Sigmoid colon (tissue), 7 donors: ENCODE data around the gene DTYMK. TPM values are rescaled to one million over a fixed set of nuclear protein-coding genes. Genes with fewer than 3 reads are reported as not detected.

Source experiments
- DNase-seq: peaks from one replicate; pipeline ENCODE4 v3.0.0-alpha.2; 2019
- H3K27ac ChIP-seq, 4 donors: fragments of 200-600 bp; sonication (generic); one replicate each; pipeline ENCODE4 v1.5.1; 2016 to 2019; ENCODE audit warnings: mild to moderate bottlenecking in 1 of 4
- H3K27me3 ChIP-seq, 3 donors: fragments of 200-600 bp; sonication (generic); one replicate each; pipeline ENCODE4 v1.5.1; 2019; ENCODE audit warnings: mild to moderate bottlenecking in 1 of 3
- H3K36me3 ChIP-seq, 4 donors: fragments of 200-600 bp; sonication (generic); one replicate each; pipeline ENCODE4 v1.5.1; 2016 to 2019
- H3K4me1 ChIP-seq, 4 donors: fragments of 200-600 bp; sonication (generic); one replicate each; pipeline ENCODE4 v1.5.1; 2017 to 2019
- H3K4me3 ChIP-seq, 4 donors: fragments of 200-600 bp; sonication (generic); one replicate each; pipeline ENCODE4 v1.5.1; 2017 to 2019; ENCODE audit warnings: mild to moderate bottlenecking in 2 of 4, moderate library complexity in 1 of 4
- H3K9me3 ChIP-seq, 4 donors: fragments of 200-600 bp in 3 of 4; sonication (generic) in 3 of 4; one replicate each; pipeline versions ENCODE4 v1.5.1 to v1.6.1; 2013 to 2019
- CTCF ChIP-seq, 4 experiments: fragments of 450-650 bp in 3 of 4; fragments of 200-600 bp in 1 of 4; IDR thresholded peaks; one replicate each; pipeline ENCODE4 v1.5.1; 2016 to 2019; ENCODE audit warnings: antibody characterized with exemption in 4 of 4, mild to moderate bottlenecking in 3 of 4, moderate library complexity in 2 of 4
- EP300 ChIP-seq, 4 donors: sonication (generic); formaldehyde crosslinking; IDR thresholded peaks; one replicate each; pipeline ENCODE4 v1.6.1; 2017; ENCODE audit warnings: antibody characterized with exemption in 4 of 4
- POLR2A ChIP-seq, 2 donors: fragments of 450-650 bp; IDR thresholded peaks; one replicate each; pipeline ENCODE4 v1.6.1; 2016; ENCODE audit warnings: antibody characterized with exemption in 2 of 2, mild to moderate bottlenecking in 2 of 2, moderate library complexity in 2 of 2
- POLR2AphosphoS5 ChIP-seq, 4 donors: sonication (generic); formaldehyde crosslinking; IDR thresholded peaks; one replicate each; pipeline ENCODE4 v1.6.1; 2017; ENCODE audit warnings: antibody characterized with exemption in 4 of 4
- WGBS, 2 donors: extraction: QIAGEN DNeasy Blood & Tissue Kit; methylation state at CpG; one replicate each; pipeline ENCODE4 v1.1.7; 2013; 5-methylcytosine and 5-hydroxymethylcytosine counted together
- intact Hi-C: fragments of 100-400 bp; cut with DNase I; formaldehyde crosslinking; loops from one replicate; pipeline ENCODE4 v1.15.1; 2023
- polyA plus RNA-seq, 3 donors: library from polyadenylated mRNA; stranded (reverse); fragments of 200-250 nt; gene quantifications; one replicate each; pipeline ENCODE4 v1.2.3, GENCODE V29; 2013
- total RNA-seq, 4 donors: library from RNA; depleted of rRNA; stranded (reverse); fragments of >200 nt; gene quantifications; one replicate each; pipeline ENCODE4 v1.1.0, GENCODE V29; 2016
- donor health status: healthy with polysubstance abuse.
- donor health status: Bipolar disorder and iron deficiency.
- donor health status: healthy.

DTYMK gene
- total and polyA plus RNA-seq, 7 donors: 7.4 to 53.0 (median 13.8) TPM

GRCh38 chr2:241660593-241661213 is 25.9 kb downstream of the DTYMK start:
- TF ChIP-seq POLR2A (IDR thresholded peaks at IDR 0.05): no peak
- Histone ChIP-seq H3K4me1 (peaks cover 0 to 5% (median 0%) of the 10 kb centered on the region in 4 donors), H3K27ac (no peak overlapping the region), H3K9me3 (no peaks in the 10 kb centered on the region), H3K36me3 (peaks cover 0 to 69% (median 30%) of the 10 kb centered on the region in 4 donors), H3K4me3 (no peak overlapping the region), H3K27me3 (no peaks in the 10 kb centered on the region)
- DNase-seq: no peak
- 95 to 96% methylated on average over 14 of the region's 14 CpGs for WGBS, 2 donors
- intact Hi-C loops: no loop called here

GRCh38 chr2:241659150-241659739 is 27.4 kb downstream of the DTYMK start:
- Histone ChIP-seq H3K9me3 (no peaks in the 10 kb centered on the region), H3K27ac (peak overlapping the region in 3 of 4 donors; percentile 35 to 41 (median 39)), H3K27me3 (no peaks in the 10 kb centered on the region), H3K36me3 (peaks cover 11 to 83% (median 43%) of the 10 kb centered on the region in 4 donors), H3K4me1 (peaks cover 0 to 5% (median 0%) of the 10 kb centered on the region in 4 donors), H3K4me3 (no peak overlapping the region)
- DNase-seq: peak; percentile 81
- intact Hi-C loops: loop anchor here (5.0 kb wide), 1 partner anchor 807 kb away; no protein-coding TSS in a partner anchor
- TF ChIP-seq POLR2AphosphoS5 (IDR thresholded peaks at IDR 0.05) (peak in 1 of 4 donors; percentile 24), POLR2A (IDR thresholded peaks at IDR 0.05) (no peak), EP300 (IDR thresholded peaks at IDR 0.05) (no peak), CTCF (IDR thresholded peaks at IDR 0.05) (peak in 3 of 4 experiments; percentile 62 to 75 (median 64))
- 55 to 68% methylated on average over 26 of the region's 26 CpGs for WGBS, 2 donors

GRCh38 chr2:241658296-241658695 is 28.3 kb downstream of the DTYMK start:
- Histone ChIP-seq H3K27me3 (no peaks in the 10 kb centered on the region), H3K9me3 (no peaks in the 10 kb centered on the region), H3K4me3 (no peak overlapping the region), H3K4me1 (peaks cover 0 to 5% (median 0%) of the 10 kb centered on the region in 4 donors), H3K27ac (no peak overlapping the region), H3K36me3 (peaks cover 15 to 86% (median 43%) of the 10 kb centered on the region in 4 donors)
- intact Hi-C loops: loop anchor here (5.0 kb wide), 1 partner anchor 806 kb away; no protein-coding TSS in a partner anchor
- no peak for TF ChIP-seq EP300 (IDR thresholded peaks at IDR 0.05)
- TF ChIP-seq POLR2AphosphoS5 (IDR thresholded peaks at IDR 0.05): no peak
- TF ChIP-seq POLR2A (IDR thresholded peaks at IDR 0.05): no peak
- TF ChIP-seq CTCF (IDR thresholded peaks at IDR 0.05): no peak
- WGBS, 2 donors: 83 to 85% methylated on average over 5 of the region's 5 CpGs
- no peak for DNase-seq

GRCh38 chr2:241657786-241658254 is 28.8 kb downstream of the DTYMK start:
- Histone ChIP-seq H3K9me3 (no peaks in the 10 kb centered on the region), H3K27me3 (no peaks in the 10 kb centered on the region), H3K4me1 (peaks cover 0 to 5% (median 0%) of the 10 kb centered on the region in 4 donors), H3K36me3 (peaks cover 16 to 90% (median 43%) of the 10 kb centered on the region in 4 donors), H3K4me3 (no peak overlapping the region), H3K27ac (no peak overlapping the region)
- intact Hi-C loops: loop anchor here (5.0 kb wide), 1 partner anchor 806 kb away; no protein-coding TSS in a partner anchor
- TF ChIP-seq POLR2AphosphoS5 (IDR thresholded peaks at IDR 0.05) (no peak), CTCF (IDR thresholded peaks at IDR 0.05) (no peak), EP300 (IDR thresholded peaks at IDR 0.05) (no peak), POLR2A (IDR thresholded peaks at IDR 0.05) (no peak)
- DNase-seq: no peak
- 82 to 89% methylated on average over 15 of the region's 15 CpGs for WGBS, 2 donors

GRCh38 chr2:241656190-241656741 is 30.3 kb downstream of the DTYMK start:
- no peak for TF ChIP-seq EP300 (IDR thresholded peaks at IDR 0.05)
- no peak for TF ChIP-seq CTCF (IDR thresholded peaks at IDR 0.05)
- TF ChIP-seq POLR2AphosphoS5 (IDR thresholded peaks at IDR 0.05): no peak
- no peak for TF ChIP-seq POLR2A (IDR thresholded peaks at IDR 0.05)
- H3K36me3 ChIP-seq: peaks cover 16 to 91% (median 45%) of the 10 kb centered on the region in 4 donors
- H3K27me3 ChIP-seq: no peaks in the 10 kb centered on the region
- 96 to 97% methylated on average over 13 of the region's 13 CpGs for WGBS, 2 donors
- no peak overlapping the region for H3K27ac ChIP-seq
- H3K9me3 ChIP-seq: no peaks in the 10 kb centered on the region
- intact Hi-C loops: loop anchor here (5.0 kb wide), 1 partner anchor 804 kb away; no protein-coding TSS in a partner anchor
- H3K4me3 ChIP-seq: no peak overlapping the region
- no peak for DNase-seq
- H3K4me1 ChIP-seq: peaks cover 0 to 5% (median 0%) of the 10 kb centered on the region in 4 donors
